Measurements from ENCODE around the gene ACADSB.

Gene ACADSB

DNA sequence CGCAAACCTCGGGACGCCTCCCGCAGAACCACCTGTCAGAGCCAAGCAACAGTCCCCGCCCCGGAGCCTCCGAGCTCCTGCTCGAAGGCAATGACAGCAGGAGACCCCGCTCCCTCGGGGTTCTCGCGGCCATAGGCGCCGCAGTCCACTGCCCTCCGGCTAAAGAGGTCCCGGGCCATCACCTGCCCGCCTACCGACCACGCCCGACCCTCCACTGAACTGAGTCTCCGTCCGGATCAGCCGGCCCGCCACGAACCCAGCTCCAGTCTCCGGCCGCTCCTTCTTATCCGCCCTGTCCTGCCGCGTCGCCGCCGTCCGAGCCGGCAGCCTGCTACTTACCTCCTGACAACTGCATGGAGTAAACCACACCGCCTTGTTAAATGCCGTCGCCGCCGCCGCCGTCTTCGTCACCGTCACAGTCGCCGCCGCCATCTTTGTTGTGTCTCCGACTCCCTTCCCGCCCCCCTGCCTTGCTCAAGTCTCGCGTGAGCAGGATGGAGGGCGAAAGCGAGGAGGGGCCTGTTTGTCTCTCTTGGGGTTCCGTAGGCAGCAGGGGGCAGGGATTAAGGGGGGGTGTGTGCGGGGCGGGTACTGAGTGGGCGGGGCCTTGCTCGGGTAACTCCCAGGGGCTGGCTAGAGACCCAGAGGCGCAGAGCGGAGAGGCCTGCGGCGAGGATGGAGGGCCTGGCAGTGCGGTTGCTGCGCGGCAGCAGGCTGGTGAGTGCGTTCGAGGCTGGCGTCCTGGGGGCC is at the start of gene ACADSB, which contains the start of gene IKZF5:
ACADSB (plus strand) TSS at position 652 of the 750 bp plus-strand sequence; CDS start at position 676, 24 bp downstream.
IKZF5 (minus strand) TSS at position 441 of the 750 bp plus-strand sequence. CDS start 10,170 bp downstream, outside the sequence.
- DNase-seq (ENCODE audit: low read depth, low spot score), result peak; percentile 89
- peak within 1 kb of the TSS; percentile 56 for H3K27ac ChIP-seq

DNA sequence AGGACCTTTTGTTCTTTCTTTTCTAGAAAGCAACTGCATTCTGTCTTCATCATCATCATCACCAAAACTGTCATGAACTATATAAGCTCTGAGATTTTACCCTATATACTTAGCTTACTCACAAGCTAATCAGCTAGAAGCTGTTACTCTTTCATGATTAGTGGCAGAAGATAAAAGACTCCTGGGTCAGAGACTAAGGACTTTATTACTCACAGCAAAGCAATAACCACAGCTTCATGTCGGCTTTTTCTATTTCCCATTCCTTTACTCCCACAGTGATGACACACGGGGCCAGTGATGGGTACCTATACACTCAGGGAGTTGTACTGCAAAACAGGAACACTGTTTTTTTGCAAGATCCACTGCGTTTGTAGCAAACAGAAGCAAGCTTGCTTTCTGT is 46.4 kb upstream of the ACADSB start:
- no peak overlapping the region for H3K27ac ChIP-seq
- DNase-seq (ENCODE audit: low read depth, low spot score), result no peak

GRCh38 chr10:122966879-122967278 is 41.9 kb upstream of the ACADSB start:
- H3K27ac ChIP-seq, result no peak overlapping the region
- no peak for DNase-seq (ENCODE audit: low read depth, low spot score)

DNA sequence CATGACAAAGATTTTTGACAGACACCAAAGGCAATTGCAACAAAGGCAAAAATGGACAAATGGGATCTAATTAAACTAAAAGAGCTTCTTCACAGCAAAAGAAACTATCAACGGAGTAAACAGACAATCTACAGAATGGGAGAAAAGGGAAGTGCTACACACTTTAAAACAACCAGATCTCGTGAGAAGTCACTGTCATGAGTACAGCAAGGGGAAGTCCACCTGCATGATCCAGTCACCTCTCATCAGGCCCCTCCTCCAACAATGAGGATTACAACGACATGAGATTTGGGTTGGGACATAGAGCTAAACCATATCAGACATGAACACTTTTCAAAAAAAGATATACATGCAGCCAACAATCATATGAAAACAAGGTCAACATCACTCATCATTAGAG is 40.1 kb upstream of the ACADSB start:
- no peak overlapping the region for H3K27ac ChIP-seq
- no peak for DNase-seq (ENCODE audit: low read depth, low spot score)

GRCh38 chr10:122974023-122974422 is 34.8 kb upstream of the ACADSB start:
- no peak for DNase-seq (ENCODE audit: low read depth, low spot score)
- no peak overlapping the region for H3K27ac ChIP-seq

DNA sequence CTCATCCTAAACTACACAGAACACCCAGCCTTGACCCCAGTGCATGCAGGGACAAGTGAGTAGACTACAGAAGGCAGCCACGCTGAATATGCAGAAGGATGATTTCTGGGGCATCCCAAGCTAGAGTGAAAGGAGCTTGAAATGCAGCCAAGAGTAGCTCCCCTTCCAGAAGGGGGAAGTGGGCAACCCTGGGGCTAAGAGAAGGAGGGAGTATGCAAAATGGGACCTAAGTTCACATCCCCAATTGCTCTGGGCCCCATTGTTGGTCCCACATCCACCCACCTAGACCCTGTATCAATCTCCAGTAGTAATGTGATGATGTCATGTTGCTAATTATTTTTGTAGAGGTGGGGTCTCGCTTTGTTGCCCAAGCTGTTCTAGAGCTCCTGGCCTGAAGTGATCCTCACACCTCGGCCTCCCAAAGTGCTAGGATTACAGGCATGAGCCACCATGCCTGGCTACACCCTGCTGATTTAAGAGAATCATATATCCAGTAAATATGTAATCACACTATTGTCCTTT is 34.2 kb upstream of the ACADSB start:
- DNase-seq (ENCODE audit: low read depth, low spot score), result no peak
- H3K27ac ChIP-seq, result no peak overlapping the region

DNA sequence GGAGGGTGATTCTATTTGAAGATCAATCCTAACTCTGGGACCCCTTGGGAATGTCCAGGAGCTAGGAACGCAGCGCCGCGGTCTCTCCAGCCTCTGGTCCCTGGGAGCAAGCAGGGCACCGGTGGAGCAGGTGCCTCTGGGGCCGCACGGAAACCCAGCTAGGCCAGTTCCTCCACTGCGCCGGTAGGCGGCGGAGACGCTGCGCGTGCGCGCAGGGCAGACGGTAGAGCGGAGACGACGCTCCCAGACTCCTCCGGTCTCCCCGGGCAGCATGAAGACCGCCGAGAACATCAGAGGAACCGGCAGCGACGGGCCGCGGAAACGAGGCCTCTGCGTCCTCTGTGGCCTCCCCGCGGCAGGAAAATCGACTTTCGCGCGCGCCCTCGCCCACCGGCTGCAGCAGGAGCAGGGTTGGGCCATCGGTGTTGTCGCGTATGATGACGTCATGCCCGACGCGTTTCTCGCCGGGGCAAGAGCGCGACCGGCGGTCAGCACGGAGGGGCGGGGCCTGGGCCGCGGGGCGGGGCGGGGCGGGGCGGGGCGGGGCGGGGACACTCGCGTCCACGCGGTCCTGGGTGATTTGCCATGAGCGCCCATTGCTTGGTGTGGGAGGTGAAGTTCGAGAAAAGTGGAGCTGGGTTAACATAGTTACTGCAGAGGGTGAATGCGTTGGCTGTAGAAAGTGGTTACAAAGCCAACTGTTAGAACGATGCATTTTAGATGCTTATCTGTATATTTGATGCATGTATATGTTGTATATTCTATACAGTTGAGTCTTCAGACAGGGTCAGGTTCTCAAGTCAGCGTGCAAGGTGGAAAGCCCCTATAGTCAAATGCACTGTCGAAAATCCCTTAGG is 28.4 kb upstream of the ACADSB start, which contains the start of gene PSTK:
PSTK (plus strand) TSS at position 193 of the 857 bp plus-strand sequence; CDS start at position 272, 79 bp downstream.
- peak; percentile 50 for DNase-seq (ENCODE audit: low read depth, low spot score)

DNA sequence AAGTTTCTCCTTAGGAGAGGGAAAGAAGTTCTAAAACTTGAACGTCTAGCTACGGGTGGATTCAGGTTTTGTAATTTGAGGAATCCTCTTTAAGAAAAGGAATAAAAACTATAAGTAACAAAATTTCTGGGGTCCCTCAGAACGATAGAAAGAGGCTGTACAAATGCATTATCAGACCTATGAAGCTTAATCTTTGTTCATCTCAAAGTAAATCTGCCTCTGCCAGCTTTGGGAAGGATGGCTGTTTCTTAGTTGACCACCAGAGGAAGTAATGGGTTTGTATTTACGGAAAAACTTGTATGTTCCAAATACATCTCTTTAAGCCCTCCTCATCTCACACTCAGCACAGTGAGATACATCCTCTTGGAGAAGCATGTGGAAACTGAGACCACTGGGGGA is 27.7 kb upstream of the ACADSB start:
- H3K27ac ChIP-seq, result no peak overlapping the region
- DNase-seq (ENCODE audit: low read depth, low spot score), result no peak

More for the DNA sequence above, 28.4 kb upstream of the ACADSB start, which contains the start of gene PSTK:
- H3K27ac ChIP-seq, result peak within 1 kb of the TSS; percentile 82

DNA sequence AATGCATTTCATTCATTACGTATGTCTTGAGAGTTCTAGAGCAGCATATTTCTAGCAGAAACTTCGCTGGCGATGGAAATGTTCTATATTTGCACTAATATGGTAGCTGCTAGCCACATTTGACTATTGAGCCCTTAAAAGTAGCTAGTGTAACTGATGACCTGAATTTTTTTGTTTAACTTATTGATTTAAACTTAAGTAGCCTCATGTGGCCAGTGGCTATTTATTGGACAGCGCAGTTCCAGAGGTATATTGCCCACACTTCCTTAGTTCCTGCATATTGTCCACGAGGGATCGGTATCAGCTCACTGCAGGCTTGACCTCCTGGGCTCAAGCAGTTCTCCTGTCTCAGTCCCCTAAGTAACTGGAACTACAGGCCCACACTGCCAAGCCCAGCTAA is 24.9 kb upstream of the ACADSB start:
- no peak for DNase-seq (ENCODE audit: low read depth, low spot score)
- no peak overlapping the region for H3K27ac ChIP-seq

DNA sequence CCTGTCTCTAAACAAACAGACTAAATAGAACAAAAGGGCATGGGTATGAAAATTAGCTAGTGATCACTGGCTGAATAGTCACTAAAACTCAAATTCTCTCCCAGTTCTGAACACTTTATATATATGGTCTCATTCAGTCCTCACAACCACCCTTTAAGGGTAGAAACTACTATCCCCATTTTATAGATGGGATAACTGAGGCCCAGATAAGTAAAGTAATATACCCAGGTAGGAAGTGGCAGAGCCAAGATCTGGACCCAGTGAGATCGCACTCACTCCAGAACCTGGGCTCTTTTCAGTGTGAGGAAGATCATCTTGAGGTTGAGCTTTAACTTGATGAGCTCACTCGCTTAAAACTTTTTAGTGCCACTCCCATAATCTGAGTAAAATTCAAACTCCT is 24.1 kb upstream of the ACADSB start:
- no peak overlapping the region for H3K27ac ChIP-seq
- DNase-seq (ENCODE audit: low read depth, low spot score), result no peak

- DNase-seq (ENCODE audit: low read depth, low spot score), result no peak
- H3K27ac ChIP-seq, result no peak overlapping the region
Observed at GRCh38 chr10:122986335-122986734, 22.5 kb upstream of the ACADSB start.

DNA sequence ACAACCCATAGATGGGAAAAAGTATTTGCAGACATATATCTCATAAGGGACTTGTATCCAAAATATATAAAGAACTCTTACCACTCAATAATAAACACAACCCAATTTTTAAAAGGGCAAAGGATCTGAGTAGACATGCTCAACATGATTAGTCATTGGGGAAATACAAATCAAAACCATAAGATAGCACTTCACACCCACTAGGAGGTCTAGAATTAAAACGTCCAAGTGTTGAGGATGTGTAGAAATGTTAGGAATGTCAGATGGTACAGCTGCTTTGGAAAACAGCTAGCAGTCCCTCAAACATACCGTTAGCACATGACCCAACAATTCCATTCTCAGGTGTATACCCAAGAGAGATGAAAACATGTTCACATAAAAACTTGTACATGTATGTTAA is 20.3 kb upstream of the ACADSB start:
- no peak overlapping the region for H3K27ac ChIP-seq
- DNase-seq (ENCODE audit: low read depth, low spot score), result no peak

- DNase-seq (ENCODE audit: low read depth, low spot score), result no peak
- H3K27ac ChIP-seq, result no peak overlapping the region
Observed at GRCh38 chr10:122990278-122990677, 18.5 kb upstream of the ACADSB start.

GRCh38 chr10:122992031-122992585 is 16.7 kb upstream of the ACADSB start:
- H3K27ac ChIP-seq, result no peak overlapping the region
- DNase-seq (ENCODE audit: low read depth, low spot score), result no peak

DNA sequence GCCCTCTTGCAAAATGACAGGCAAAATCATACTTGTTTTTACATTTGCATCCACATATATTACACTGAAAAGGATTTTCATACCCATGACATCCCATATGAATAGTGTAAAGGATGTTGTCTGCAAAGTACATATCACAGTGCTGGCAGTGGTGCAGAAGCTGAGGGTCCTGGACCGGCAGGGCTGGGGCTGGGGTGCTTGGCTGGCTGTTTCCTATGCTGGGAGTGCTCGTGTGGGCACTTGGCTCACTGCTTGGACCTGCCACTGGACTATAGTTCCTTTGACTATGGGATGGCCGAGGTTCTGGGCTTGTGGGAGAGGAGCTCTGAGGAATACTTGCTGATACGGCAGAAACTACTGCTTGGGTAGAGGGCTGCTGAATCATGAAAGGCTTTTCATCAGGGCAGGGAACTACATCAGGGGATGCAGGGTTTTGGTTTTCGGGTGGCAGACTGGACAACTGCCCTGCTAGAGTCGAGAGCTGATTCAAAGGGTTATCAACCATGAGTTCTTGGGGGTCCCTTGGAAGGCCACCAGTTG is 14.9 kb upstream of the ACADSB start:
- no peak overlapping the region for H3K27ac ChIP-seq

DNA sequence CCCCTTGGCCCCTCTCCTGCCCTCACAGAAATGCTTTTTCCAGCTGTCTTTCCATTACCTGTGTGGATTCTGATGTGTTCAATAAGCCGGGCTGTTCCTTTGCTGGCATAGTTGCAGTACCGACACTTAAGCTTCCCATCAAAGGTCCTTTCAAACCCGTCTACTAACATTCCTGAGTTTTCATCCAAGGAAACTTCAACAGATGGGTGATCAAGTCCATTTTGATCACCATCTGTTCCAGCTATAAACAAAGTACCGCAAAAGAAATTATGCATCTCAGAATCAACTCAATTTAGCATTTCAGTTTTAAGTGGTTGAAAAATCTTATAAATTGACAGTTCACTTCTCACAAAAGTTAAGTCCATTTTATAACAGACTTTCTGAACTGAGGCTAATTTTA is 12.9 kb upstream of the ACADSB start:
- H3K27ac ChIP-seq, result no peak overlapping the region
- DNase-seq (ENCODE audit: low read depth, low spot score), result no peak

More for the DNA sequence above, 14.9 kb upstream of the ACADSB start:
- DNase-seq (ENCODE audit: low read depth, low spot score), result no peak

DNA sequence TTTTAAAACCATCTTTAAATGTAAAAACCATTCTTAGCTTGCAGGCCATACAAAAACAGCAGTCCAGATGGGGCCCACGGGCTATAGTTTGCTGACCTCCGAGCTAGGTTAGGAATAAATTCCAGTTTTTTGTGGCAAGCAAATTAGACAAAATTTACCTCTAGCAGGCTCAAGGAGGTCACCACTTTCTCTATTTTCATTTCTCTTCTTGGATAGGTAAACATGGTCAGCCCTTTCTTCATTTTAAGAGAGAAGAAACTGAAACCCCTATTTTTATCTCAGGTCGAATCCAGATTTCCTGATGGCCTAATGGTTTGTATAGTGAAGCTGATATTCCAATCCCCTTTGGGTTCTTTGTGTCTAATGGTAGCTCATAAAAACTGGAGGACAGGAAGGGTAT is 10.9 kb upstream of the ACADSB start:
- no peak overlapping the region for H3K27ac ChIP-seq
- DNase-seq (ENCODE audit: low read depth, low spot score), result no peak

GRCh38 chr10:122998360-122998917 is 10.4 kb upstream of the ACADSB start:
- no peak overlapping the region for H3K27ac ChIP-seq
- DNase-seq (ENCODE audit: low read depth, low spot score), result no peak

GRCh38 chr10:122998934-122999333 is 9.9 kb upstream of the ACADSB start:
- DNase-seq (ENCODE audit: low read depth, low spot score), result no peak
- no peak overlapping the region for H3K27ac ChIP-seq

DNA sequence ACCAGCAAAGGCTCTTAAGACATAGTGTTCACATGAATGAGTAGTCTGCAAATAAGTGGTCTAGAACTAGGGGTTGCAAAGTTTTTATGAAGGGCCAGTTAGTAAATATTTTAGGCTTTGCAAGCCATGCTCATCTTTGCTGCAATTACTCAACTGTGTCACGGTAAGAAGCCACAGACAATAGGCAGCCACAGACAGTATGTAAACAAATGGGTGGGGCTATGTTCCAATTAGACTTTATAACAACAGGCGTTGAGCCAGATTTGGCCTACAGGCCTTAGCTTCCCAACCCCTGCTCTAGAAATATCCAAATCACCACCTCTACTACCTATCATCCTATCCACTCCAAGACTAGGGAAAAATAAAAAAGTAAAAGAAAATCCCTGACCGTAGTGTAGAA is 9.5 kb upstream of the ACADSB start:
- H3K27ac ChIP-seq, result no peak overlapping the region
- no peak for DNase-seq (ENCODE audit: low read depth, low spot score)

Data from epithelial cell of prostate (primary cell).